Measurements from ENCODE around the gene MIER2.

- TF ChIP-seq POLR2AphosphoS2 (IDR thresholded peaks at IDR 0.05; ENCODE audit: low read depth, low read length) (no peak), EZH2 (IDR thresholded peaks at IDR 0.05; ENCODE audit: borderline replicate concordance, control insufficient read depth, low read depth, low read length) (no peak), CUX1 (IDR thresholded peaks at IDR 0.05; ENCODE audit: insufficient replicate concordance, low read depth, low read length) (no peak), YBX1 (IDR thresholded peaks at IDR 0.05) (no peak), FOS (IDR thresholded peaks at IDR 0.05; ENCODE audit: borderline replicate concordance, extremely low read depth, insufficient read length) (no peak), NRF1 (conservative IDR thresholded peaks at IDR 0.05; ENCODE audit: low read depth, low read length) (no peak), BHLHE40 (IDR thresholded peaks at IDR 0.05; ENCODE audit: borderline replicate concordance in 1 of 2, low read depth in 2 of 2, low read length in 1 of 2) (no peak), MYC (IDR thresholded peaks at IDR 0.05; ENCODE audit: insufficient read depth, insufficient read length, insufficient replicate concordance, low read length, severe bottlenecking) (no peak)
- TF ChIP-seq, protein P1, sequence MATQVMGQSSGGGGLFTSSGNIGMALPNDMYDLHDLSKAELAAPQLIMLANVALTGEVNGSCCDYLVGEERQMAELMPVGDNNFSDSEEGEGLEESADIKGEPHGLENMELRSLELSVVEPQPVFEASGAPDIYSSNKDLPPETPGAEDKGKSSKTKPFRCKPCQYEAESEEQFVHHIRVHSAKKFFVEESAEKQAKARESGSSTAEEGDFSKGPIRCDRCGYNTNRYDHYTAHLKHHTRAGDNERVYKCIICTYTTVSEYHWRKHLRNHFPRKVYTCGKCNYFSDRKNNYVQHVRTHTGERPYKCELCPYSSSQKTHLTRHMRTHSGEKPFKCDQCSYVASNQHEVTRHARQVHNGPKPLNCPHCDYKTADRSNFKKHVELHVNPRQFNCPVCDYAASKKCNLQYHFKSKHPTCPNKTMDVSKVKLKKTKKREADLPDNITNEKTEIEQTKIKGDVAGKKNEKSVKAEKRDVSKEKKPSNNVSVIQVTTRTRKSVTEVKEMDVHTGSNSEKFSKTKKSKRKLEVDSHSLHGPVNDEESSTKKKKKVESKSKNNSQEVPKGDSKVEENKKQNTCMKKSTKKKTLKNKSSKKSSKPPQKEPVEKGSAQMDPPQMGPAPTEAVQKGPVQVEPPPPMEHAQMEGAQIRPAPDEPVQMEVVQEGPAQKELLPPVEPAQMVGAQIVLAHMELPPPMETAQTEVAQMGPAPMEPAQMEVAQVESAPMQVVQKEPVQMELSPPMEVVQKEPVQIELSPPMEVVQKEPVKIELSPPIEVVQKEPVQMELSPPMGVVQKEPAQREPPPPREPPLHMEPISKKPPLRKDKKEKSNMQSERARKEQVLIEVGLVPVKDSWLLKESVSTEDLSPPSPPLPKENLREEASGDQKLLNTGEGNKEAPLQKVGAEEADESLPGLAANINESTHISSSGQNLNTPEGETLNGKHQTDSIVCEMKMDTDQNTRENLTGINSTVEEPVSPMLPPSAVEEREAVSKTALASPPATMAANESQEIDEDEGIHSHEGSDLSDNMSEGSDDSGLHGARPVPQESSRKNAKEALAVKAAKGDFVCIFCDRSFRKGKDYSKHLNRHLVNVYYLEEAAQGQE (IDR thresholded peaks at IDR 0.05; ENCODE audit: low read depth, low read length), result no peak
- TF ChIP-seq, protein P2, sequence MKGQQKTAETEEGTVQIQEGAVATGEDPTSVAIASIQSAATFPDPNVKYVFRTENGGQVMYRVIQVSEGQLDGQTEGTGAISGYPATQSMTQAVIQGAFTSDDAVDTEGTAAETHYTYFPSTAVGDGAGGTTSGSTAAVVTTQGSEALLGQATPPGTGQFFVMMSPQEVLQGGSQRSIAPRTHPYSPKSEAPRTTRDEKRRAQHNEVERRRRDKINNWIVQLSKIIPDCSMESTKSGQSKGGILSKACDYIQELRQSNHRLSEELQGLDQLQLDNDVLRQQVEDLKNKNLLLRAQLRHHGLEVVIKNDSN (IDR thresholded peaks at IDR 0.05; ENCODE audit: borderline replicate concordance, extremely low read length, insufficient read depth, low read depth, low read length), result no peak
- TF ChIP-seq, protein P3, sequence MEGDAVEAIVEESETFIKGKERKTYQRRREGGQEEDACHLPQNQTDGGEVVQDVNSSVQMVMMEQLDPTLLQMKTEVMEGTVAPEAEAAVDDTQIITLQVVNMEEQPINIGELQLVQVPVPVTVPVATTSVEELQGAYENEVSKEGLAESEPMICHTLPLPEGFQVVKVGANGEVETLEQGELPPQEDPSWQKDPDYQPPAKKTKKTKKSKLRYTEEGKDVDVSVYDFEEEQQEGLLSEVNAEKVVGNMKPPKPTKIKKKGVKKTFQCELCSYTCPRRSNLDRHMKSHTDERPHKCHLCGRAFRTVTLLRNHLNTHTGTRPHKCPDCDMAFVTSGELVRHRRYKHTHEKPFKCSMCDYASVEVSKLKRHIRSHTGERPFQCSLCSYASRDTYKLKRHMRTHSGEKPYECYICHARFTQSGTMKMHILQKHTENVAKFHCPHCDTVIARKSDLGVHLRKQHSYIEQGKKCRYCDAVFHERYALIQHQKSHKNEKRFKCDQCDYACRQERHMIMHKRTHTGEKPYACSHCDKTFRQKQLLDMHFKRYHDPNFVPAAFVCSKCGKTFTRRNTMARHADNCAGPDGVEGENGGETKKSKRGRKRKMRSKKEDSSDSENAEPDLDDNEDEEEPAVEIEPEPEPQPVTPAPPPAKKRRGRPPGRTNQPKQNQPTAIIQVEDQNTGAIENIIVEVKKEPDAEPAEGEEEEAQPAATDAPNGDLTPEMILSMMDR (IDR thresholded peaks at IDR 0.05 in 2 of 3, conservative IDR thresholded peaks at IDR 0.05 in 1 of 3; ENCODE audit: control insufficient read depth in 2 of 3, extremely low read depth in 1 of 3, insufficient read depth in 1 of 3, low read depth in 3 of 3, low read length in 3 of 3), result no peak
Measured at GRCh38 chr19:341386-342127, 3.0 kb downstream of the MIER2 start.

Data from GM12878 (cell line).